HG02623 (cell line): ENCODE results near the gene POU6F2.
"Not testable (repeated sequence)": the region's sequence is repeated elsewhere in the genome, so short reads cannot be mapped to it uniquely, and the experiment has no call there.

Experiments used
- ATAC-seq: cut with Tn5 transposase; IDR thresholded peaks from one replicate; pipeline ENCODE4 v1.9.1; 2021; ENCODE audit warnings: moderate library complexity; ENCODE audit not compliant: unreplicated experiment

POU6F2 gene

DNA sequence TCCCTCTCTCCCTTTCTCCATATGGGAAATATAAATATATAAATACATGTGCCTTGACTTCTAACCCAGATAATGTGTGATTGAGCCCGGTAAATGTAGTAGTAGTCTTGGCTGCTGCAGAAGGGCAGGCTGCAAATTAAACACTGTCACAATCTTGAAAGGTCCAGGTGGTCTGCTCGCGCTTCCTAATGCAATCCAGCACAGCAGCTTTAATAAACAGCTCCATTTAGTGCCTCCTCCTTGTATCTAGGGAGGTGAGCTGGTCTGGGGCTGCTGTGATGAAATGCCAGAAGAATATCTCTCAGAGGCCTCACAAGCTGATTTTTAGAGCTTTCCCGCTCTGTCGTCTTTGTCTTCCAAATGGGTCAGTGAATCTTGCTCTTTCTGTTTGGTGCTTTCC lies 782 bp downstream of the POU6F2 start:
- ATAC-seq = no peak

DNA sequence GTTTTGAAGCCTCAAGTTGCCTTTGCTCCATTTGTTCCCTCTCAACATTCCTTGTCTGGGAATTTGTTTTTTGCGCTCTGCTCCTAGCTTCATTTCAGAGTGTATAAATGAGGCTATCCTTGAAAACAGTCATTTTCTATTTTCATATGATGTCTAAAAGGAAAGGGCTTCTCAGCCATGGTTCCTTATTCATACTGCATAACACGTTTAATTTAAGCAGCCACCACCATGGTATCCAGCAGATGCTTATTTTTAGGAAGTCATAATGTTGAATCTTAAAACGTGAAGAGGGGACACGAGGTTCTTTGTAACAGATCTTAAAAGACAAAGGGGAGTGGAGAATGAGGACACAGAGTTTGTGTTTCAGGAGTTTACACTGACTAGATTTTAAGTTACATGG lies 14.5 kb downstream of the POU6F2 start:
- ATAC-seq = no peak

DNA sequence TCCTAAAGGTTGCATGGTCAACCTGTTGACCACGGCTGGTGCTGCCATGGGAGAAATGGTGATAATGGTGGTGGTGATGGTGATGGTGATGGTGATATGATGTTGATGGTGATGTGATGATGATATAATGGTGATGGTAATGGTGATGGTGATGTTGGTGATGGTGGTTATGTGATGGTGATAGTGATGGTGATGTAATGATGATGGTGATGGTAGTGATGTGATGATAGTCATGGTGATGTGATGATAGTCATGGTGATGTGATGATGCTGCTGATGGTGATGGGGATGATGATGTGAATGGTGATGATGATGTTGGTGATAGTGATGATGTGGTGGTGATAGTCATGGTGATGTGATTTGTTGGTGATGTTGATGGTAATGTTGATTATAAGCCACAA lies 23.9 kb downstream of the POU6F2 start:
- ATAC-seq = no peak

DNA sequence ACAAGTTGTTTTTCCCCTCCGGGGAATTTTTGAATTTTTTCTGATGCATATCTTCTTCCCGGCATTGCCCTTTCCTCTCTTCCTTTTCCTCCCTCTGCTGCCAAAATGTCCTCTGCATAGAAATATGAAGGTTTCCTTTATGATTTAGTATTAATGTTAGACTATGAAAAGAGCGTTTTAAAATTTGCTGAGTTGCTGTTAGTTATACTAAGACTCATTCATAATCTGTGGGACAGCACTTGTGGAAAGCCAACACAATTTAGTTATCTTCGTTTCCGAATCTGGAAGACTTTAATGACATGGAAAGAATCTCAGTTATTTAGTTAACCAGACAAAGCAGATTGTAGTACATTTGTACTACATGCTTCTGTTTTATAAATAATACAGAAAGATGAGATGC lies 25.0 kb downstream of the POU6F2 start:
- ATAC-seq = no peak

DNA sequence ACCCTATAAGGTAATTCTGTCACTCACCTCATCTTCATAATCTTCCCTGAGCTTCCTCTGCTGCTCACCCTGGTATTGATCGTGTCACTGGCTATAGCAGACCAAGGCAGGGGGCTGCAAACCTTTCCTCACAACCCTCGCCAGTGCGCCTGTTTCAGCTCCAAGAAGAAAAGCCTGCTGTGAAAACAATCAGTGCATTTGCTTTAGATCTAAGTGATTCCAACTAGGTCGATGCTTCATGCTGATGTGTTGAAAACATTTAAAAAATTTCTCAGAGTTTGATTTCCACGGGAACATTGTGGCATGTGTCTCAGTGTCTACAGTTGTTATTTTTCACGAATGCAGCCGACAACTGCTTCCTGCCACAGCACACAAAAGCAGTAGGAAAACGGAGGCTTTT lies 27.3 kb downstream of the POU6F2 start:
- no peak for ATAC-seq

DNA sequence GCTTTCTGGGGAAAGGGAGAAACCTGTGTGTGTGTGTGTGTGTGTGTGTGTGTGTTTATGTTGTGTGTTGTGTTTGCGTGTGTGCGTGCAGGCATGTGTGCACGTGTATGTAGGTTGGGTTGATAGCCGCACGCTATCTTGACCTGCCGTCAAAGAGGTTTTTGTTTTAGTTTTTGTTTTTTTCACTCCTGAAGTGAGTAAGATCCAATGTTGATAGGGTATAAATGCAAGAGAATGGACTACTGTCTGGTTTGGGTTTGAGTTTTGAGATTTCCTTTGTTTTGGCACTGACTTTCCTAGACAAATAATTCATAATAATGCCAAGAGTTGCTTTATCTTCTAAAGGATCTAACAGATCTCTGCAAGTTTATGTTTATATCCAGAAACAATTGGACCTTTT lies 27.8 kb downstream of the POU6F2 start:
- ATAC-seq = no peak

DNA sequence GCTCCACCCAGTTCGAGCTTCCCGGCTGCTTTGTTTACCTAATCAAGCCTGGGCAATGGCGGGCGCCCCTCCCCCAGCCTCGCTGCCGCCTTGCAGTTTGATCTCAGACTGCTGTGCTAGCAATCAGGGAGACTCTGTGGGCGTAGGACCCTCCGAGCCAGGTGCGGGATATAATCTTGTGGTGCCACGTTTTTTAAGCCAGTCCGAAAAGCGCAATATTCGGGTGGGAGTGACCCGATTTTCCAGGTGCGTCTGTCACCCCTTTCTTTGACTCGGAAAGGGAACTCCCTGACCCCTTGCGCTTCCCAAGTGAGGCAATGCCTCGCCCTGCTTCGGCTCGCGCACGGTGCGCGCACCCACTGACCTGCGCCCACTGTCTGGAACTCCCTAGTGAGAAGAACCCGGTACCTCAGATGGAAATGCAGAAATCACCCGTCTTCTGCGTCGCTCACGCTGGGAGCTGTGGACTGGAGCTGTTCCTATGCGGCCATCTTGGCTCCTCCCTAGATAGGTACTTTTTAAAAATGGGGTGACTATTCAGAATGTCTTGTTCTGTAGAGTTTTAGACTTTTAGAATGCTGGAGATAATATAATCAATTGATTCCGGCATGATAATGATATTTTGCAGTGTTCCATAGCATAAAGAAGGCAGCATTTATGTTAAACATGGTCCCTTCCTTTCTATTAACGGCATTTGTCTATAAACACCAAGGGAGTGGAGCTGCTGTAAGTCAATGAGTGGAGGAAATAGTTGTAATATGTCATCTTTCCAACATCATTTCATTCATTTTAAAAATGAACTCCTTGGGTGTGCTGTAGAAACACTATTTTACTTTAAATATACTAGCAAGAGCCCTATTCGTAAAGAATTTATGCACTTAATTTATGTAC lies 35.6 kb downstream of the POU6F2 start:
- ATAC-seq = not testable (repeated sequence)

DNA sequence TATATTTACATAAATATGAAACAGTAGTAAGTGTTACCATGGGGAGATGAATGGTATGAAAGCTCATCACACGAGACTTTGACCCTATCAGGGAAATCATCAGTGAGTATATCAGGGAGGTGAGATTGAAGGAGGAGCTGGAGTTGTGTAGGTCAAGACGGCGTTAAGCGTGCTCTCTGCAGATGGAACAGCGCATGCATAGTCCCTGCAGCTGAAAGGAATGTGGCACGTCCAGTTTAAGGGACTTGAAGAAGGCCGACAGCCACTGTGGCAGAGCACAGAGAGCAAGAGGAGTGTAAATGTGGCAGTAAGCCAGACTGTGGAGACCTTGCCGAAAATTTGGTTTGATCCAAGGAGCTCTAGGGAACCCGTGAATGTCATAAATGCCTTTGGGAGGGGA lies 38.9 kb downstream of the POU6F2 start:
- ATAC-seq = no peak

DNA sequence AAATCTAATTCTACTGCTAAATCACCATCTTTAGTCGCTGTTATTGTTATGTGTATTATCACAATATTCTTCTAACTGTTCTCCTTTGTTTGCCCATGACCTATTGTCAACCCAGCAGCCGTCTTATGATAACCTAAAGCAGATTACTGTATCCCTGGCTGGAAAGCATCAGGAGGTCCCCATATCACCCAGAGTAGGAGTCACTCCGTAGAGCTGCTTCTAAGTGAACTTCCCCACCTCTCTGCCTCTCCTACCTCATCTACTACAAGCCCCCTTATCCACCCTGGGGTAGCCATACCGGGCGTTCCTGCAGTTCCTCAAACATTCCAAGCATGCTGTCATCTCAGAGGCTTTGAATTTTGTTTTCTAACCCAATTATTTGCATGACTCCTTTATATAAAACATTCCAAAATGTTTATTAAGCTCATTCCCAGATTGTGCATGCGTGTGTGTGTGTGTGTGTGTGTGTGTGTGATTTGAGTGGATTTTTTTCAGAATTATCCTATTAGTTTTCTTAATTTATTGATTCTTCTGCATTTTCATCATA lies 39.7 kb downstream of the POU6F2 start:
- no peak for ATAC-seq

DNA sequence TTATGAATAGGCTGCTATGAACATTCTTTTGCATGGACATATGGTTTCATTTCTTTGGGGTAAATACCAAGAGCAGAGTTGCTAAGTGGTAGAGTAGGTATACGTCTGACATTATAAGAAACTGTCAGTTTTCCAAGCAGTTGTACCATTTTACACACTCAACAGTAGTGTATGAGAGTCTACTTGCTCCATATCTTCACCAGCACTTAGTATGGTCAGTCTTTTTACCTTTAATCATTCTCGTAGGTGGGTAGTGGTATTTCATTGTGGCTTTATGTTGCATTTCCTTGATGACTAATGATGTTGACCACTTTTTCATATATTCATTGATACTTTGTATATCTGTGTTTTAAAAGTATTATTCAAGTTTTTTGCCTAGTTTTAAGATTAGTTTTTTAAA lies 45.1 kb downstream of the POU6F2 start:
- no peak for ATAC-seq

DNA sequence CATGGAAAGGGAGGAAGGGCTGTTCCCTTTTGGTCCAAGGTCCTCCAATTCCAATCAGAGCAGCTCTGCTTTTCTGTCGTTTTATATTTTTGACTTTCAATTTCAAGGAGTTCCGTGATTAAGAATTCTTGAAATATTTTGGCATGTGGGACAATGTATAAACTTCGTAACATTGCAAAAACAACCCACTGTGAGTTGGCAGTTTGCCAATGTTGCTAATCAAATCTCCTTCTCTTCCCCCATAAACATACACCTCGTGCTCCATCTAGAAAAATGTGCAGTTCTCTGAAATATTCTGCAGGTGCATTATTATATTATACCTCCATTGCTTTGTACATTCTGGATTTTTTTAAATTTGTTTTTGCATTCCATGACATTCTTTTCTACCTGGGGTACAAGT lies 49.8 kb downstream of the POU6F2 start:
- no peak for ATAC-seq

DNA sequence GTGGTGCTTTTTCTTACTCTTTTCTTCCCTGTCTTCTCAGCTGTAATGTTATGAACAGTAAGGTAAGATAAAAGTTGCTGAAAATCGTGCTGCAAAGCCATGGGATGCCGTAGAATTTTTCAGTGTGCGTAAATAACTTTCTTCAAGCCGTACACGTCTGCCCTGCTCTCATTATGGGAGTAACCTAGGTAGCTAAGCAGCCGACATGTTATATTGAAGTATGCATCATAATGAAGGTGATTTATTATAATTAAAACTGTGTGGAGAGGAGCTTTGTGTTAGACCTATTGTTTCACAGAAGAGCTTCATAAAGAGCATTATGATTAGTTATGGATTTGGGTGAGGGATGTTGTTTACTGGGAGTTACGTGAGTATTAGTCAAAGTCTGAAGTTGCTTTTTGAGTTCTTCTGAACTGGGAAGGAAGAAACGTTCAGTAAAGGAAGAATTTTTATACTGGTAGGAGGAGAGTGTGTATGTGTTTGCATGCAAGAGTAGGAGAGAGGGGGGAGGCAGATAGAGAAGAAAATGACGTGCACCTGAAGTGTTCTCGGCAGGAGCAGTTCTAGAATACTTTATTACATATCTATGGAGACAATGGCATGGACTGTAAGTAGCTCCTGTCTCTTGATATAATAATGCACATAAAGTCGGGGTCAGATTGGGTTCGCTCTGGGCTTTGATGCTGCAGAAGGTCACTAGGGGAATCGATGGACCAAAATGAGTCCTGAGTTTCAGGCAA lies 56.3 kb downstream of the POU6F2 start:
- ATAC-seq = no peak

DNA sequence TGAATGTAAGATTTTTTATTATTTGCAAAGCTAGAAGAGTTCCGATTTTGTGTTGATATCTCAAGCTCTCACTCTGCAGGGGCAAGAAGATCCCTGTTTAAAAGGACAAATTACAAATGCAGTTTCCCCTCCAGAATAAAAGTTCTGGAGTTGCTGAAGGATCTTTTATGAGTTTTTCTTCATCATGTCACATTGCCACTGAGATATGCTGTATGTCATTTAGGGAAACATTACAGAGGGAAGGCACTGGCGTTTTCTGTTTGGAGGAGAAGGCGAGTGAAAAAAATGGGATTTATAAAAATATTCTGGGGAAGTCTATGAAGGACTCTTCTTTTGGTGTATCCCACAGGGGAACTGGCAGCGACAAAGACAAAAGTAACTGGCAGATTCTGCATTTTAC lies 57.4 kb downstream of the POU6F2 start:
- no peak for ATAC-seq

DNA sequence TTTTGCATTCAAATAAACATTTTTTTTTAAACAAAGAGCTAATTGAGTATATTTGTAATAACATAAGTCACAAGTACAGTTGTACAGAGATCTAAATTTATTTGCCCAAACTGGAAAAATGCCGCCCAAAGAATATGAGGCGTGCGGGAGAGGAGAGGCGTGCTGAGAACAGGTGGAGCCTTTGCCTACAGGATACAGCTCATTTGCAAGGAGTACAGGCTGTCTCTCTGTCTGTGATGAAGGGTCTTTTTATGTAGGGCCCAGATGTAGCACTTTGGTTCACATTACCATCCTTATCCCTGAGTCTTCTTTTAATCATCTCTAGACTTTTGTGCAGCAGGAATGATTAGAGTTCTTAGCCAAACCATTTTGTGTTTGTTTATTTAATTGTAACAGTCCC lies 58.2 kb downstream of the POU6F2 start:
- ATAC-seq = no peak

DNA sequence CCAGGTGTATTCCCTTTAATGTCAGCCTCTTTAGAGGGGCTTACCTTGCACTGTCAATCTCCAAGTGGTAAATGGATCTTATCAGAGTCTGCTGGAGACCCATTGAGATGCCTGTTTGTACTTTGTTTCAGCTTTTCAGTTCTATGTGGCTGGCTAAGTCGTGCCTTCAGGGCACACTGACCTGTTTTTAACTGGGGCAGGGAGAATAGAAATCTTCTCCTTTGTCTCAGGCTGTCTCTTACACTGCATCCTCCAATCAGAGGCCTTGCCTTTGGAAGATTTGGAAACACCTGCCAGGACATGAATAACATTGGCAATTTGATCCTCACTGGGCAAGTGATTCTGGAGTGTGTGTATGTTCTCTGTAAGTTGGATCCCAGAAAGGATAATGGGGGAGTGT lies 65.0 kb downstream of the POU6F2 start:
- no peak for ATAC-seq

DNA sequence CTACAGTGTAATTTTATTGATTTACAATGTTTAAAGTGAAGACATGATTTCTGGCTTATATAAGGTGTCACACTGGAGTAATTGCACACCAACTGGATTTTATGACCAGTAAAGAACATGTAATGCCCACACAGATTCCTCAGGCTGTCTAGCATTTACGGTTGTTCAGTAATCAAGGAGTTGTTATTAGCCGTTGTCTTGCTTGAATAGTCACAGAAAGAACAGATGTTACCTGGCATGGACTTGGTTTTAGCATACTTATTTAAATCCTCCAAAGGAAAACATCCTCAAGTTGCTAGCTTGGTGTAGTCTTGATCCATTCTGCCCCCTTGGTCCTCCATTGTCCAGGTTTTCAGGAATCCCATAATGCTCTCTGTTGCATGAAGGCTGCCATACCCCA lies 65.8 kb downstream of the POU6F2 start:
- no peak for ATAC-seq

DNA sequence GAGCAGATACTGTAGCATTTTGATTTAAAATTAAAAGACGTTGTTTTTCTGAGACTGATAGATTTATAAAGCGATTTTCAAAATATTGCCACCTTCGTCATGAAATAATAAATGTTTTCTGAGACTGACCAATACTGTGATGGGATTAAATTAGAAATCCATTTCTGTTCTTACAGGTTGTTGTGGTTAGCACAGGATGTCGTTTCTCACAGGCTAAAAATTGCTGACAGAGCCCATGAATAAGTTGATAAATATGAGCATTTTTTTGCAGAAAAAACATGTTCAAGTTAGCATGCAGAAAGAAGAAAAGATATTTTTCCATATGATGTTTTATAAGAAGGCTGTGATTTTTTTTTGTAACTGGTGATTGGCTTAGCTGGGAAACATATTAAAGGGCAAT lies 66.8 kb downstream of the POU6F2 start:
- no peak for ATAC-seq

DNA sequence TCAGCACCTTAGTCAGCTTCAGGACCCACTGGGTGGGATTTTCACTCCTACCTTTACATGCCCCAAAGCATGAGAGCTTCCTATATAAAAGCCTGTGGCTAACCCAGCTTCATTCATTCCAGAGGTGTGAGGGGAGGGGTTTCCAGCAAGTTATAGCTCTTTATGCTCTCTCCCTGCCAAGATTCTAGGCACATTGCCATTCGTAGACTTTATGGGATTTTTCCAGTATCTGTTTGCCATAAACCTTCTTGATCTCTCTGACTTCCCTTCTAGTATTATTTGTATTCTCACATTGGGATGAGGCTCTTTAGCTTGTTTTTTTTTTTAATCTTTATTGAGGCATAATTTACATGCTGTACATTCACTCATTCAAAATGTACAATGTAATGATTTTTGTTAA lies 67.5 kb downstream of the POU6F2 start:
- ATAC-seq = no peak

DNA sequence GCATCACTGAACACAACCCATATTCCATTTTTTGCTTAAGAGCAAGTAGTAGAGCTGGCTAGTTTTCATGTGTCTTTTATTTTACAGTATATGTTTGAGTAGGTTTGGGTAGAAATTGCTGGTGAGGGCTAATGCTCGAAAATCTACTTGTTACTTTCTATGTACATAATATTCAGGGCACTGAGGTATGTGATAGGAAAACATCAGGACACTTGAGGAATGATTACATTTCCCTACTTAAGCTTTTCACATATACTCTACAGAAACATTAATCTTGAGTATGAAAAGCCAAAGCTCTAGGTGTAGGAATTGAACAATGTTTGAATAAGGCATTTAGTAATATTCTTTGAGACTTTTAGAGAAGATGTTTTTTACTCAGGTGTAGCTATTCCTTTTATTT lies 73.6 kb downstream of the POU6F2 start:
- ATAC-seq = no peak

DNA sequence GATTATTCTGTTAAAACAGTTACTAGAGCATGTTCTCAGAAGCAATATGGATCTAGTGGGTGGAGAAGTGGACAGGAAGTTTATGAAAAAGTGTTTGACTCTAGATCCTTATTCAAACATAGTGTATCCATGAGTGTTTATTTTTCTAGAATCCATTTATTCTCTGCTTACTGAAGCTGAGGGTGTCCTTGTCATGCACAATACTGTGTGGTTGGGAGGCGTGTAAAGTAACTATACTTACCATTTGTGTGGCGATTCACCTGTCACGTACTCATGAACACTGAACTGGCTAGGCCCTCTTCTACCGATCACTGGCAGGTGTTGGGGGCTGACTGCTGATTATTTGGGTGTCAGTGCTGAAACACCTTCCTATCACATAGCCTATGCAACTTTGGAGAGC lies 74.0 kb downstream of the POU6F2 start:
- ATAC-seq = no peak

DNA sequence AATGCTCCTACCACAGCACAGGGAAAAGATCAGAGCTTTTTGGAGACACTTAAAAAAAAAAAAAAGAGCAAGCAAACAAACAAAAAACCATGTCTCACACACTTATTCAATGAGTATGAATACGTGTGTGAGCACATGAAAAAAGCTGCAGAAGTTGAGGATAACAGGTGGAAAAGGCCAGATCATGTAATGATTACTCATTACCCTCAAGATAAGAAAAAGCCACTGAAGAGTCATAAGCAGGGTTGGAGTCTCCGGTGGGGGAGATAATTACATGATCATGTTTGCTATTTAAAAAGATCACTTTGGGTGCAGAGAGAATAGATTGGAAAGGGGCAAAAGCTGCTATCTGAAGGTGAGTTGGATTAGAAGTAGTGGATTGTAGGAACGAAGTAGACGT lies 77.0 kb downstream of the POU6F2 start:
- no peak for ATAC-seq

DNA sequence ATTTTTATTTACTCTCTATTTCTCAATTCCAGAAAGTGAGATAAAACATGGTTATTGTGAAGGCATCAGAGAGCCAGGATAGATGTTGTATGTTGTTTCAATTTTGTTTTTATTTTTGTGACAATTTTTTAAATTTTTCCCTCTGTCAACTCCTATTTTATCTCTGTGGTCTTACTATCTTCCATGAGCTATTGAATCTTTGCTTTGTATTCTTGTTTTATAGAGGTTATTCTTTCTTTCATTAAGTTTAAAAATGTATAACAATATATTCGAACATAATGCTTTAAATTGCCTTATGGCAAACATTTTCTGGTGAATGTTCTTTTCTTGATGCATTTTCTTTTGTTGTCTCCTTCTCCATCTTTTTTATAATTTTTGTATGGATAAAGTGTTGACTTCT lies 78.4 kb downstream of the POU6F2 start:
- ATAC-seq = no peak
